Spleen (tissue), 7 donors: ENCODE results near the gene NOP56.

ENCODE experiments used
- POLR2A ChIP-seq, 3 donors: fragments of 450-650 bp; IDR thresholded peaks; one replicate each; pipeline ENCODE4 v1.5.1; 2017; ENCODE audit warnings: antibody characterized with exemption in 3 of 3, mild to moderate bottlenecking in 1 of 3
- TF ChIP-seq, protein P1 (sequence below), 11 experiments: fragments of 200-600 bp in 7 of 11; fragments of 450-650 bp in 4 of 11; sonication (generic) in 4 of 11; IDR thresholded peaks in 8 of 11; conservative IDR thresholded peaks in 3 of 11; 1 replicate in 7 of 11; 2 replicates in 4 of 11; pipeline versions ENCODE4 v1.4.0 to v1.8.0; 2016 to 2021; ENCODE audit warnings: antibody characterized with exemption in 11 of 11, inconsistent platforms in 4 of 11, mild to moderate bottlenecking in 1 of 11
- donor health status: DM: no; HTN: no; CAD: no; lungs with moderate emphysema.
- donor health status: DM: no; HTN: no; CAD: no.
- donor health status: DM: no; HTN: no; CAD: no.

DNA sequence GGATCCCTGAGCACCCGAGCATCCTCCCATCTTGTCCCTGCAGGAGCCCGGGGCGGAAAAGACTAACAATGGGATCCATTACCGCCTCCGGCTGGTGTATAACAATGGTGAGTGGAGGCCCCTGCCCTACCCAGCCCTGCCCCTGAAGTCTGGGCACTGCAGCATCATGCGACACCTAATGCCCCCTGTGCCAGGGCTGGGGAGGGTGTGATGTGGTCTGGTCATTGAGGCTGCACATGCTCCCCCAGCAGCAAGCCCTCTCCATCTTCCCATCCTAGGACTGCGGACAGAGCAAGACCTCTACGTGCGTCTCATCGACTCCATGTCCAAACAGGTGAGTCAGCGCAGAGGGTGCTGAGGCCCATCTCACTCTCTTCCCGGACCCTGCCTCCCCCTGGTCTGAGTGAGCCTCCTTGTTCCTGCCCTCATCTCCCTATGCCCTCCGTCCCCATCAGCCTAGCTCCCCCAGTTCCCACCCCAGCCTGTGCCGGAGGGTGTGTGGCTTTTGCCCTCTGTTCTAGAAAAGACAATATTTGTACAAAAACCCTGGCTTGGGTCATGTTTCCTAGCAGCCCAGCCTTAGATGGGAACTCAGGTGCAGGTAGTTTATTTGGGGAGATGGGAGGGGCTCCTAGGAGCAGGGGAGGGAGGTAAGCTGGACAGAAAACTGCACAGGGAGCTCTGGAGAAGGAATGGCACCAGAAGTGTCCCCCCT, 53.7 kb downstream of the NOP56 start:
- TF ChIP-seq, protein P1, sequence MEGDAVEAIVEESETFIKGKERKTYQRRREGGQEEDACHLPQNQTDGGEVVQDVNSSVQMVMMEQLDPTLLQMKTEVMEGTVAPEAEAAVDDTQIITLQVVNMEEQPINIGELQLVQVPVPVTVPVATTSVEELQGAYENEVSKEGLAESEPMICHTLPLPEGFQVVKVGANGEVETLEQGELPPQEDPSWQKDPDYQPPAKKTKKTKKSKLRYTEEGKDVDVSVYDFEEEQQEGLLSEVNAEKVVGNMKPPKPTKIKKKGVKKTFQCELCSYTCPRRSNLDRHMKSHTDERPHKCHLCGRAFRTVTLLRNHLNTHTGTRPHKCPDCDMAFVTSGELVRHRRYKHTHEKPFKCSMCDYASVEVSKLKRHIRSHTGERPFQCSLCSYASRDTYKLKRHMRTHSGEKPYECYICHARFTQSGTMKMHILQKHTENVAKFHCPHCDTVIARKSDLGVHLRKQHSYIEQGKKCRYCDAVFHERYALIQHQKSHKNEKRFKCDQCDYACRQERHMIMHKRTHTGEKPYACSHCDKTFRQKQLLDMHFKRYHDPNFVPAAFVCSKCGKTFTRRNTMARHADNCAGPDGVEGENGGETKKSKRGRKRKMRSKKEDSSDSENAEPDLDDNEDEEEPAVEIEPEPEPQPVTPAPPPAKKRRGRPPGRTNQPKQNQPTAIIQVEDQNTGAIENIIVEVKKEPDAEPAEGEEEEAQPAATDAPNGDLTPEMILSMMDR (IDR thresholded peaks at IDR 0.05 in 8 of 11, conservative IDR thresholded peaks at IDR 0.05 in 3 of 11): no peak
- no peak for TF ChIP-seq POLR2A (IDR thresholded peaks at IDR 0.05)
